GM21360 (cell line): ENCODE measurements around the gene CHCHD6.

Experiments
- ATAC-seq: cut with Tn5 transposase; IDR thresholded peaks from one replicate; pipeline ENCODE4 v1.9.1; 2021; ENCODE audit warnings: mild to moderate bottlenecking, moderate library complexity; ENCODE audit not compliant: unreplicated experiment

Gene CHCHD6

DNA sequence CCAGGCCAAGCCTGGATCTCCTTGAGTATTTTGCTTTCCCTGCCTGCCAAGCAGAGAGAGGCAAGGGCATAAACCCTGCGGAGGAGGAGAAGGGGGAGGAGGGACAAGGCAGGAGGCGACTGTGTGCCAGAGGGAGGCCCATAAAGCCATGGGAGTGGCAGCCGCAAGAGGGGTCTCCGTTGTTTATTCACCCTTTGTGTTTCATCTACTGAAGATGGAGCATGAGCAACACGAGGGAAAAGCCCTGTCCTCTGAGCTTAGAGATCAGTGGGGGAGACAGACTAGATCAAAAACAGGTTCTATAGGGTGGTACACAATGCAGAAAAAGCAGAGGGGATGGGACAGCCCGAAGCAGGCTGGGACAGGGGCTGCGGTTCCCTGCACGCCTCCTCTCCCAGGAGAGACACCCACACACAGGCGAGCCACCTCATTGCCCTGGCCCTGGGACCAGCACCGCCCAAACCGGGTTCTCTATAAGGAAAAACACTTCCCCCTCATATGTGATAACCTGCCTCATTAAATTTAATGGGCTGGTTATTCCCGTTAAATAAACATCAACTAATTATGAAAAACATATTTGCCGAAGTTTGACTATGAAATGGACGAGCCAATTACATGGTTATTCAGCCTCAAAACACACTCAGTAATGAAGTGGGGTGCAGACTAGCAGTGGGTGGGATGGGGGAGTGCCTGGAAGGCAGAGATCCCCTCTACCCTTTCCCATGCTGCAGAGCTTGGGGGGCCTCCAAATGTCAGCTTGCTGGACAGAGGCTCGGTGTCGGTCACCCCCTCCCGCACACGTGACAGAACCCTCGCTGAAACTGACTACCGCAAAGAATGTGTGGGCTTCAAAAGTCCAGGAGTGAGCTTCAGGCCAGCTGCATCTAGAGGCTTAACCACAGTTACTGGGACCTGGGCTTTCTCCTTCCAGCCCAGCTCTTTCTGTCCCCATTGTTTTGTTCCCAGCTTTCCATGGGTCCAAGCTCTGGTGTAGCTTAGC is 264.7 kb downstream of the CHCHD6 start:
- ATAC-seq, result no peak

DNA sequence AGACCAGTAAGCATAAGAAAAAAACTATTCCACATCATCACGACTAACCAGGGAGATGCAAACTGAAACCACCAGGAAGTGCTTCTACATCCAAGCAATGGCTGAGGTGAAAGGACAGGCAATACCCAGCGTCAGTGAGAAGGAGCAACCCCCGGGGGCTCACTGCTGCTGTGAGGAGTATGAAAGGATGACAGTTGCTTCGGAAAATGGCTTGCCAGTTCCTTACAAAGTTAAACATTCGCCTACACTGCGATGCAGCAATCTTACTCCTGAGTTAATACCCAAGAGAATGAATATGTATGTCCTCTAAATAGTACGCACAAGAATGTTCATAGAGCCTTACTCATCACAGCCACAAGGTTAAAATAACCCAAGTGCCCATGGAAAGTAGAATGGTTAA is 265.5 kb downstream of the CHCHD6 start:
- ATAC-seq, result no peak

DNA sequence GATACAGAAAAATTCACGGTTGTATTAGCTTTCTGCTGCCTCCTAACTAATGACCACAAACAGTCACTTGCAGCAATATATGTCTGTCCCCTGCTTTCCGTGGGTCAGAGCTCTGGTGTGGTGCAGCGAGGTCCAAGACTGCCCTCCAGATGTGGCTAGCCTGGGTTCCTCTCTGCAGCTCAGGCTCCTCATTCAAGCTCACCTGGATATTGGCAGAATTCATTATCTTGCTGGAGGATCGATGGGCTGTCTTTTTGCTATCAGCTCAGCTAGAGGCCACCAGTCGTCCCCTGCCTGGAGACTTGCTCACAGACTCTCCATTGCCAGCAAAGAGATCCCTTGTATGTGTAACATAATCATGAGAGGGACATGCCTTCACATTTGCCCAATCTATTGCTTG is 266.1 kb downstream of the CHCHD6 start:
- ATAC-seq, result no peak

DNA sequence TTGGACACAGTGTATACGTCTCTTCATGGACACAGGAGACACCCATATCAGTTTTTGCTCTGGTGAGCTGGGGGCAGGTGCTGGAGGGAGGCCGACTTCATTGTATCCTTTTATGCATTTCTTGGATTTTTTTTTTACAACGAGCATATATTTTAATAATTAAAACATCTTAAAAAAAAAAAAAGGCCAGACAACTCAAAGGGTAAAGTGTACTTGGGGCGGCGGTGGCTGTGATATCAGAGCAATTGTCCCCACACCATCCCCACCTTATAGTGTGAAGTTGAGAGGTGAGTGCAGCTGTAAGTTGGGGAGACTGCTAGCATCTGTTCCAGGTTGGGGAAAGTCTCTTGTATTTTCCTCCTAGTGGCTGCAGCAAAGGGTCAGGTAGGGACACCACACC is 266.9 kb downstream of the CHCHD6 start:
- ATAC-seq, result no peak

DNA sequence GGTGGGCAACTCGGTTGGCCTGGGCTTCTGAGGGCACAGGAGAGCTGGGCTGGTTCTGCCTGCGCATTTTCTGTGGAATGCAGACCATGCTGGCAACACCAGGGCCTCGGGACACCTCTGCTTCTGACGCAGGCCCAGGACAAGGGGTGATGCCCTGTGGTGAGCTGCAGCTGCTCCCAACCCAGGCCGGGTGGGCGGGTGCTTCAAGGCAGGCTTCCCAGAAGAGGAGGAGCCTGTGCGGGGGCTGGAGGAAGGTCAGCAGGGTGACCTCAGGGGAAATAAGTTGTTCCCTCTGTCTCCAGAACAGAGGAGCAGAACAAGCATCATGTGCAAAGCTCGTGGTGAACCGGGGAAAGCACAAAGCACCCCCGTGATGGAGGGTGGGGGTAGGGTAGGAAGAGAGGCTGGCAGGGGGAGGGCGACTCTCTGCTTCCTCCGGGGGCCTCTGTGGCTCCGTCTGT is 267.9 kb downstream of the CHCHD6 start:
- no peak for ATAC-seq

DNA sequence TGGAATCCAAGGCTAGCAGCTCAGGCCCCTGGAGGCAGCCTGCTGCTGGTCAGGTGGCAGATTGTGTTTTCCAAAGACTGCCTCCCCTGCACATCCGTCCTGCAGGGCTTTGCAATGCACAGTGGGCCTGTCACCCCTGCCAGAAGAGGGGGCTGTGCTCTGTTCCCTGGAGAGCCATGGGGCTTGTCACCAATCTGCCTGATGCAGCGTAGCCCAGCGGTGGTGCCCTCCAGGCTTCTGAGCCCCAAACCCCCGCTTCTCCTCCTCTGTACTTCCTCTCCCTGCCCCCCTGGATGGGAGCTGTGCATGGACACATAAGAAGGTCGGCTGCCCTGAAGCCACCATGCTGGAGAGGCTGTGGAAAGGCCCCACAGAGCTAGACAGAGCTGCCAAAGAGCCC is 268.8 kb downstream of the CHCHD6 start:
- no peak for ATAC-seq

DNA sequence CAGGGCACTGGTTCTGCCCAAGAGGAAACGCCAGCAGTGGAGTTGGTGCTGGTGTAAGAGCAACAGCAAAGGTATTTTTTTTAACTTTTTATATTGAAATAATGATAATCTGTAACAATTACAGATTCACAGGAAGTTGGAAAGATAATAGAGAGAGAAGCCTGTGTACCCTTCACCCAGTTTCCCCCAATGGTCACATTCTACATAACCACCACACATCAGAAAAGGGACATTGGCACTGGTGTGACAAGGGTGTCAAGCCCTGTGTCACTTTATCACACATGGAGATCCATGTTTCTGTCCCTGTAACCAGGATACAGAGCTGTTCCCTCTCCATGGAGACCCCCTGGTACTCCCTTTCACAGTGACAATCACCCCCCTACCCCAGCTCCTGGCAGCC is 269.8 kb downstream of the CHCHD6 start:
- ATAC-seq, result no peak

DNA sequence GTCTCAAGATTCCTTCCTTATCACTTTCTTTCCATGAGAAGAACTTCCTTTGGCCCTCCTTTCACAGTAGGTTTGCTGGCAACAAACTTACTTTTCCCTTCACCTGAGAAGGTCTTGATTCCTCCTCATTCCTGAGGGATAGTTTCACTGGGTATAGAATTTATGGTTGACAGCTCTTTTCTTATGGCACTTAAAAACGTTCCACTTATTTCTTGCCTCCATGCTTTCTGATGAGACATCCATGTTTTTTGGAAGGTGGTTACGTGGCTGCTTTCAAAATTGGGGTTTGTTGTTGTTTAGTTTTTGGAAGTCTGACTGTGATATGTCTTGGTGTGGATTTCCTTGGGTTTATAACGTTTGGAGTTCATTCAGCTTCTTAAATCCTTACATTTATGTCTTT is 270.7 kb downstream of the CHCHD6 start:
- ATAC-seq, result no peak

DNA sequence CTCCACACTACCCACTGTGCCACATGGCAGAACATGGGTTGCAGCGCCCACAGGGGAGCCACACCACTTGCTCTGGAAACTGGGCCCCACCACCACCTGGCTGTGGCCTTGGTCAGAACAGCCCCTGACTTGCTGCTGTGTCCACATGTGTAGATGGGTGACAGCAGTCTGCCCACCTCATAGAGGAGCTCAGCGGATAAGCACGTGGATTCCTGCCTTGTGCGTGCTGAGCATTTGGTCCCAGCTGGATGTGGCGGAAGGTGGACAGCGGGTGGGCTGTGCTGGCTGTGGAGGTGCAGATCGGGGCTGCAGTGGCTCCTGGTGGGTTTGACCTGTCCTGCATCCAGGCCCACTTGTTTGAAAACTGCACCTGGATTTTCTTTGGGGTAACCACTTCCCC is 272.9 kb downstream of the CHCHD6 start:
- ATAC-seq, result no peak

DNA sequence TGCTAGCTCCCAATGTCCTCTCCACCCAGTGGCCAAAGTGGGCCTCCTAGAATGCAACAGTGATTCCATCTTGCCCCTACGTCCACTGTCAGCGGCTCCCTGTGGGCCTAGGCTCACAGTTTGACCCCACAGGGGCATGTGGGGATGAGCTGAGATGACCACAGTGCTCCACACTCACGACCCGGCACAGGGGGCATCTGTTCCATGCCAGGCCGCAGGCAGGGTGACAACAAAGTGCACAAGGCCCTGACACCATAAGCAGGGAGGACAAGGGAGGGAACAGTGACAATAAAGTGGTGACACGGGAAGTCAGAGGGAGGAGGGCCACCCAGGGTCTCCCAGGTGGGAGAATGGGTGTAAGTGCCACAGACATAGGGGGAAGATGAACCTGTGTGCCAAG is 273.8 kb downstream of the CHCHD6 start:
- no peak for ATAC-seq

DNA sequence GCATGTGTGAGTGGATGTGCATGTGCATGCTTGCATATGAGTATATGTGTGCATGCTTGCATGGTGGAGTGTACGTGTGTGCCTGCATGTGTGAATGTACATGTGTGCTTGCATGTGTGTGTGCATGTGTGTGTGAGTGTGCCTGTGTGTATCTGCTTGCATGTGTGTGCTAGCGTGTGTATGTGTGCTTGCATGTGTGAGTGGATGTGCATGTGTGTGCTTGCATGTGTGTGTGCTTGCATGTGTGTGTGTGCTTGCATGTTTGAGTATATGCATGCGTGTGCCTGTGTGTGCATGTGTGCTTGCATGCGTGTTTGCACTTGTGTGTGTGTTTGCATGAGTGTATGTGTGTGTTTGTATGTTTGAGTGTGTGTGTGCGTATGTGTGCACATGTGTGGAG is 274.3 kb downstream of the CHCHD6 start:
- ATAC-seq, result no peak

DNA sequence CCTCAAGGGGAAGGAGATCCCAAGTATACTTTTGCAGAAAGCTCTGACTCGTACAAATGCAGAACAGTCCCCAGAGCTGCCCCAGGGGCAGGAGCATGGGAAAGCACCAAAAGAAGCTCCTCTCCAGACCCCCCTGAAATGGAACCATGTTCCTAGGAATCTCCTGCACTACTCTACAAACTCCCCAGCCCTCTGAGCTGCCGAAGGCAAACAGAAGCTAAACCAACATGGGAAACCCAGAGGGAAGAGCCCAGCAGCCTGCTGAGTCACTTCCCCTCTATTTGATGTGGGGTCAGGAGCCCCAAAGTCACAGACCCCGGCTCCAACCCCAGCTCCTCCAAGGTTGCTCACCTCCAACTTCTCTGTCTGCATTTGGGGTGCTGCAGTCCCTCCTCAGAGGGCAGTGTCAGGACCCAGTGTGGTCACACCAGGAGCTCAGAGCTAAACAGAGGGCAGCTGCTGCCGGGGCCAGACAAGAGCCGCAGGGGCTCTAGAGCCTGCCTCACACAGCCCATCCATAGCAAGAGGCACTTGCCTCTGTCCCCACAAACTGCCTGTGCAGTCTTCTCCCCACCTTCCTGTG is 275.1 kb downstream of the CHCHD6 start:
- no peak for ATAC-seq

DNA sequence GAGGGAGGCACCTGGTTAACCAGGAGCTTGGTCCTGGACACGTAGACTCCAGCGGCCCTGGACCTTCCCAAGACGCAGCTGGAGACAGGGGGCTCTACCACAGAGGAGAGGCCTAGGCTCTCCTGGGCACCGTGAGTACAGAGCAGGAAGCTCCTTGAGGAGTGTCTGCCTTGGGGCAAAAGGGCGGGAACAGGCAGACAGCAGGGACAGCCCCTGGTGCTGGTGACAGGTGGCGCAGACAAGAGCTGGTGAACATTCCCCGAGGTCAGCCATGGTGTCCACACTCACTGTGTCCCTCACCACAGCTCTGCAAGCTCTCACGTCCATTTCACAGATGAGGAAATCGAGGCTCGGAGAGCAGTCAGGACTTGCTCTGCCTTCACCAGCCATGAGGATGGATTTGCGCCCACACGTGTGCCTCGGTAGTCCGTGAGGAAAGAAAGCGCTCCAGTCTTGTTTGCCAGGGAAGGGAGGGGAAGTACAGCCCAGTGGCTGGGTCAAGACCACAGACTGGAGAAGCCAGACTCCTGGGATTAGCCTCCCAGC is 276.3 kb downstream of the CHCHD6 start:
- no peak for ATAC-seq

DNA sequence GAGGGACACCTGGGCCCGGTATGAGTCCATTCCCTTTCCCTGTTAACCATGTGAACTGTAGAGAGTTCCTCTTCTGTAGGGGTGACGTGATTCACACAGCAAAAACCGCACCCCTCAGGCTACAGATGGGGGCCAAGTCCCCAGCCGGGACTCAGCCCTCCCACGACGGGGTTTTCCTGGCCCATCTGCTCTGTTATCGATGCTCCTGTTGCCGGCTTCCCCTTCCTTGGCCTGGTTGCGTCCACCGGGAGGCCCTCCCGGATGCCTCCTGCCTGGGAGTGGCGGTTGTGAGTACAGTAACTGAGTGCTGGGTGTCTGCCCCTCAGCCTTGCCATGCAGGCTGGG is 278.1 kb downstream of the CHCHD6 start:
- peak; percentile 32 for ATAC-seq

DNA sequence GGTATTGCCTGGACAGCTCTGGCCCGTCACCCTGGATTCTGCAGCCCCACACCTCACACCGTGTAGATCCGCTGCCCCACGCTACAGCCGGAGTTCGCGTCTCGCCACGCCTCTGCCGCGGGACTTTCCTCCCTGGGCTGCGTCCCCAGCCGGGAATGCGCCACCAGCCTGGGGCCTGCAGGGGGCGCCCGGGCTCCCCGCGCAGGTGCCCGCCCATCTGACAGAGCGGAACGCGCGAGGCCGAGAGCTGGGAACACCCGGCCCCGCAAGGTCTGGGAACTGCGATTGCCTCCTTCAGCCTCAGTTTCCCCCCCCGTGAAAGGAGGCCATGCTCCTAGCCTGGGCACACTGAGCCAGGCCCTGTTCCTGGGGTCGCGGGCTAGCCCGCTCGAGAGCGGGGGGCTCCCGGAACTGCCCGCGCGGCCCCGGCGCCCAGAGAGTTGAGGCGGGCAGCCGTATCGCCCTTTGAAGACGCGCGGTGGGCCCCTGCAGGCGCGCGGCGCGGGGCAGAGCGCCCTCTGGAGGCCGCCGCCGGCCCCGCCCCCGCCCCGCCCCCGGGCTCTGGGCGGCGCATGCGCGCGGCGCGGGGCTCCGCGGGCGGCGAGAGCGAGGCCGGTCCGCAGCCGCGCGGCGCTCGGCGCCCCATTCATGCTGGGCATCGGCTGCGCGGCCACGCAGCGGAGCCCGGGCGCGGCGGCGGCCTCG is 278.6 kb downstream of the CHCHD6 start, which contains the start of gene PLXNA1:
PLXNA1 (plus strand) TSS at position 645 of the 705 bp plus-strand sequence. CDS start 5,479 bp downstream, outside the sequence.
- ATAC-seq, result peak; percentile 65

DNA sequence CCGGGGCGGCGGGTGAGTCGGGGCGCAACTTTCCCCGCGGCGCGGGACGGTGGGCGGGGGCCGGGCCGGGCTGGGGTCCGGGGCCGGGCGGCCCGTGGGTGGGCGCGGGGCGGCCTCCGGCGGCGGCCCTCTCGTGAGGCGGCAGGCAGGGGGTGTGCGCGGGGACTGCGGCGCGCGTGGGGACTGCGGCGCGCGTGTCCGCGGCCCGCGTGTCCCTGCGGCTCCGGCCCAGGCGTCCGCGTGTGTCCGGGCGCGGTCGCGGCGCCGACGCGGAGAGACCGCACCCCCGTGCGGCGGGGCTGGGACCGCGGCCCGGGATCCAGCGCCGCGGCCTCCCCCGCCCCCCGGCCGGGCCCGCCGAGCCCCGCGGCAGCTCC is 279.2 kb downstream of the CHCHD6 start:
- ATAC-seq, result no peak

DNA sequence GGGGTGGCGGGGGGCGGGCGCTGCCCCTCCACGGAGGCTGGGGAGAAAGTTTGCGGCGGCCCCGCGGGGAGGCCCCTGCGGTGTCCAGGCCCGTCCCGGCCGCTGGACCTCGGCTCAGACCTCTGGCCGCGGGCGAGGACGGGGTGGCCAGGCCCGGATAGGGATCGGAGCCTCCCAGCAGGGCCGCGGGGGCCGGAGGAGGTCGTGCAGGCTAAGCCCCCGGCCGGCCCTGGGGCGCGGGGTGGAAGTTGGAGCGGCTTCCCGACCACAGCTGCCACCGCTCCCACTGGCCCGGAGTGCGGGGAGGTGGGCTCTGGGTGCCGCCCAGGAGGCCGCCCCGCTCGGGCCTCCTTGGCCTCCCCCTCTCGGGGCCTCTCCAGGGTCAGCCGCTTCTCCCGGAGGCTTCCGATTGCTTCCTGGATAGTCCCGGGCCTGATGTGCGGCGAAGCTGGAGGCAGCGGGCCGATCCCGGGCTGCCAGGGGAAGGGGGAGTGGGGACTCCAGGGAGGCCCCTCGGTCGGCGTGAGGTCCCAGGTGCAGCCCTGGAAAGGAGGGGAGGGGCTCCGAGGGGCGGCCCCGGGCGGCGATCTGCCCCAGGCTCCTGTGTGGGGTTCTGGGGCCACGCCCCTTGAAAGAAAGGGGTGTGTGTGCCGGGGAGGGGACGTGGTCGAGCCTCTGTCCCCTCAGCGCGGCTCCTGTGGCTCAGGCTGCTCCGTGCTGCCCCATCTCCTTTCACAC is 279.8 kb downstream of the CHCHD6 start:
- no peak for ATAC-seq

DNA sequence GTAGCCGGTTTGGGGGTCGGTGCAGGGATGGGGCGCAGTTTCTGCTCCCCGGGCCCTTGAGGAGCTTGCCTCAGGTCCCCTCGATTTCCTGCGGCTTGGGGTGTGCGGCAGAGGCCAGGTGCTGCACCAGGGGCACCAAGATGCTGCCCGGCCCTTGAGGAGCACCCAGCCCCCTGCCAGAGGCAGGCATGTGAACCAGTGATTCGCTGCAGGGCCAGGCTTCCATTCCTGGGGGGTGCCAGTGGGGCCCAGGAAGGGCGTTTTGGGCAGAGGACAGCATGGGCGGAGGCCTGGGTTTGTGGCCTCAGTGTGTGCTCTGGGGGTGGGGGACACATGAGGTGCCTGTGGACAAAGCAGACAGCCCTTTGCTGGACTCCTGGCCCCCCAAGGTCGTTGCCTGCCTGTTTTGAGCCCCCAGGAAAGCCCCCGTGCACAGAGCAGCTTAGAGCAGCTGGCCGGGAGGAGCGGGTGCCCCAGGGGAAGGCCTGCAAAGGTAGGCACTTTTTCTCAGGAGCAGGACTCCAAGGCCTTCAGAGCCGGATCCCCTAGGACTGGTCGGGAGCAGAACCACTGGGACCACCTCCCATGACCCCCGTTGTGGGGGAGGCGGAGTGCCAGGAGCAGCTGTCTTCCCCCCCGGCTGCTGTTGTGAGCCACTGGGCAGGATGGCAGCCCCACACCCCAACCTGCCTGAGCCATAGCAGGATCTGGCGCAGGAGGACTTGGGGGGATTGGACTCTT is 280.5 kb downstream of the CHCHD6 start:
- no peak for ATAC-seq

DNA sequence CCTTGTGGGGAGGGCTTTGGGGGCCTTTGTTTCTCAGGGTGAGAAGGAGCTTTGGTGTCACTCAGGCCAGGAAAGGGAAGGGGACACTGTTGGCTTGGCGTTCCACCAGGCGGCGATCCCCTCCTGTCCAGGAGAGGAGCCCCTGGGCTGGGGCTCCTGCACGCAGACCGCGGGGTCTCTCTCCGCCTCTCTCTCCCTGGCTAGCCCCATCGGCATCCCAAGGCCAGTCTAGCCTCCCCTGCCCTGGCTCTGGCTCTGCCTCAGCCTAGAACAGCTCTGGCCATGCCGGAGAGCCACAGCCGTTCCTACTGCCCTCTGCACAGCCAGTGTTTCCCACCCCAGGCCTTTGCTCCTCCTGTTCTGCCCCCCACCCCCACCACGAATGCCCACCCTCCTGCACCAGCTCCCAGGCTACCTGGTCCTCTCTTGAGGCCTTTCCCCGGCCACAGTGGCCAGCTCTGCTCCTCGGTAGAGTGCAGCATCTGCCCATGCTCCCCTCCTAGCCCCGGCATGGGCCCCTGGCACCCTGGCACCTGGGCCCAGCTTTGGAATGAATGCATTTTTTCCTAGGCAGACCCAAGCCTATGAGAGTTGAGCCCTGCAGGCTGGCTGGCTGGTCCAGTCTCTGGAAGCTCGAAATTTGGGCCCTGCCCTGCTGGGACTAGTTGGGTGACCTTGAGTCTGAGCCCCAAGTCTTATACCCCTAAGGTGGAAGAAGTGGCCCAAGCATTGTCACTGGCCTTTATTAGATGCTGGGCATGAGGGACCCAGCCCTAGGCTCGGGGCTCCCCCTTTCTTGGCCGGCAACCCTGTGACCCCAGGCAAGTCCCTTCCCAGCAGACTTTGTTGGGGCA is 281.3 kb downstream of the CHCHD6 start:
- no peak for ATAC-seq
